Kidney (tissue), 14 donors: ENCODE data around the gene GLUD2. TPM values are rescaled to one million over a fixed set of nuclear protein-coding genes. Genes with fewer than 3 reads are reported as not detected.

Experiments
- DNase-seq, 5 donors: peaks; one replicate each; pipeline ENCODE4 v3.0.0-alpha.2; 2013 to 2020
- FAIRE-seq: peaks from 2 replicates; lab custom pipeline; 2012; peaks lifted over from hg19 to GRCh38; lab: Jason Lieb, UNC
- H3K27ac ChIP-seq, 2 donors: one replicate each; pipeline ENCODE4 v1.7.0; 2013; ENCODE audit warnings: low read depth in 2 of 2, low read length in 2 of 2, inconsistent platforms in 1 of 2
- H3K27me3 ChIP-seq: one replicate; pipeline ENCODE4 v1.7.1; 2013; ENCODE audit warnings: low read length, inconsistent platforms; ENCODE audit not compliant: control insufficient read depth, insufficient read depth
- H3K36me3 ChIP-seq, 3 donors: one replicate each; pipeline versions ENCODE4 v1.7.0 to v1.7.1; 2013; ENCODE audit warnings: low read length in 3 of 3, control low read depth in 1 of 3, inconsistent platforms in 1 of 3; ENCODE audit not compliant: insufficient read depth in 3 of 3, control insufficient read depth in 2 of 3
- H3K4me1 ChIP-seq, 3 donors: one replicate each; pipeline versions ENCODE4 v1.7.0 to v1.7.1; 2013; ENCODE audit warnings: low read length in 3 of 3, inconsistent platforms in 1 of 3, low read depth in 1 of 3; ENCODE audit not compliant: control insufficient read depth in 2 of 3, insufficient read depth in 2 of 3
- H3K4me3 ChIP-seq, 3 donors: one replicate each; pipeline versions ENCODE4 v1.7.0 to v1.8.1; 2013; ENCODE audit warnings: low read length in 3 of 3, control low read depth in 1 of 3, inconsistent platforms in 1 of 3
- H3K9ac ChIP-seq, 3 donors: one replicate each; pipeline versions ENCODE4 v1.7.0 to v1.7.1; 2013; ENCODE audit warnings: low read length in 3 of 3, control low read depth in 1 of 3, inconsistent platforms in 1 of 3
- H3K9me3 ChIP-seq, 3 donors: one replicate each; pipeline versions ENCODE4 v1.7.0 to v1.7.1; 2013; ENCODE audit warnings: low read length in 3 of 3, control low read depth in 1 of 3, inconsistent platforms in 1 of 3; ENCODE audit not compliant: control insufficient read depth in 2 of 3, insufficient read depth in 1 of 3
- intact Hi-C: fragments of 100-400 bp; cut with DNase I; formaldehyde crosslinking; loops from one replicate; pipeline ENCODE4 v1.11.1; 2022
- polyA plus RNA-seq: library from polyadenylated mRNA; stranded (reverse); fragments of 350-450 nt; fragmentation: Illumina TruSeq; extraction: RNeasy Lipid Tissue Mini Kit (QIAGEN cat#74804); gene quantifications from one replicate; pipeline ENCODE4 v1.2.3, GENCODE V29; 2014; ENCODE audit warnings: low read depth, low replicate concordance; ENCODE audit not compliant: insufficient read depth
- total RNA-seq: library from RNA; stranded (reverse); fragmentation: NEBNext Ultra II Directional; extraction: Animal tissue kit (Norgen Biotek cat#: 25700); gene quantifications from one replicate; pipeline ENCODE4 v1.2.1, GENCODE V29; 2021
- TF ChIP-seq, protein P1 (sequence below): IDR thresholded peaks from 3 replicates; pipeline ENCODE4 v1.5.1; 2012; ENCODE audit warnings: mild to moderate bottlenecking, moderate library complexity, borderline replicate concordance; ENCODE audit not compliant: insufficient read depth; ENCODE audit errors: extremely low read depth
- donor health status: control.
- donor health status: control.
- donor health status: control.
- donor health status: control.
- donor health status: control.
- donor health status: DM: yes; HTN: yes; CAD: no.
- donor health status: Normal renal cell carcinoma (clear cell type).

The GLUD2 gene
- total and polyA plus RNA-seq, 2 donors from 2014 or later, result 2.6 to 3.2 TPM

DNA sequence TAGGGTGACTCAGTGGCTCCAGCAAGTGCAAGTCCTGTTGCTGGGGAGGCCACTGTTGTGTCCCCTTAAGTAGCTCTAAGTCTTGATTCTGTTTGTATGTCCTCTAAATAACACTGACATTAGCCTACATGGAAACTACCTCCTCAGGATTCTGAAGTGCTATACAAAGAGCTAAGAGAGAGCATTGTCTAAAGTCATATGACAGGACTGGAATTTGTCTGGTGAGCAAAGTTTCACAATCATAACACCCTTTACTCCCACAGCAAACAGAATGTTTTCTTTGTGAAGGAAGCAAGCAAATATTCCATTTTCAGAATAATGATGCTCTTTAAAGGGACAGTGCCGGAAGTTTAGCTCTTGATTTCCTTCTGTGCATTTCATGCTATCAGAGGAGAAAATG lies 38.5 kb upstream of the GLUD2 start:
- Histone ChIP-seq H3K9me3 (no peaks in the 10 kb centered on the region), H3K9ac (no peak overlapping the region), H3K27me3 (no peaks in the 10 kb centered on the region), H3K4me3 (no peak overlapping the region), H3K27ac (no peak overlapping the region), H3K4me1 (no peaks in the 10 kb centered on the region), H3K36me3 (no peaks in the 10 kb centered on the region)
- TF ChIP-seq, protein P1, sequence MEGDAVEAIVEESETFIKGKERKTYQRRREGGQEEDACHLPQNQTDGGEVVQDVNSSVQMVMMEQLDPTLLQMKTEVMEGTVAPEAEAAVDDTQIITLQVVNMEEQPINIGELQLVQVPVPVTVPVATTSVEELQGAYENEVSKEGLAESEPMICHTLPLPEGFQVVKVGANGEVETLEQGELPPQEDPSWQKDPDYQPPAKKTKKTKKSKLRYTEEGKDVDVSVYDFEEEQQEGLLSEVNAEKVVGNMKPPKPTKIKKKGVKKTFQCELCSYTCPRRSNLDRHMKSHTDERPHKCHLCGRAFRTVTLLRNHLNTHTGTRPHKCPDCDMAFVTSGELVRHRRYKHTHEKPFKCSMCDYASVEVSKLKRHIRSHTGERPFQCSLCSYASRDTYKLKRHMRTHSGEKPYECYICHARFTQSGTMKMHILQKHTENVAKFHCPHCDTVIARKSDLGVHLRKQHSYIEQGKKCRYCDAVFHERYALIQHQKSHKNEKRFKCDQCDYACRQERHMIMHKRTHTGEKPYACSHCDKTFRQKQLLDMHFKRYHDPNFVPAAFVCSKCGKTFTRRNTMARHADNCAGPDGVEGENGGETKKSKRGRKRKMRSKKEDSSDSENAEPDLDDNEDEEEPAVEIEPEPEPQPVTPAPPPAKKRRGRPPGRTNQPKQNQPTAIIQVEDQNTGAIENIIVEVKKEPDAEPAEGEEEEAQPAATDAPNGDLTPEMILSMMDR, result no peak
- no peak for DNase-seq
- no peak for FAIRE-seq
- intact Hi-C loops, result no loop called here

DNA sequence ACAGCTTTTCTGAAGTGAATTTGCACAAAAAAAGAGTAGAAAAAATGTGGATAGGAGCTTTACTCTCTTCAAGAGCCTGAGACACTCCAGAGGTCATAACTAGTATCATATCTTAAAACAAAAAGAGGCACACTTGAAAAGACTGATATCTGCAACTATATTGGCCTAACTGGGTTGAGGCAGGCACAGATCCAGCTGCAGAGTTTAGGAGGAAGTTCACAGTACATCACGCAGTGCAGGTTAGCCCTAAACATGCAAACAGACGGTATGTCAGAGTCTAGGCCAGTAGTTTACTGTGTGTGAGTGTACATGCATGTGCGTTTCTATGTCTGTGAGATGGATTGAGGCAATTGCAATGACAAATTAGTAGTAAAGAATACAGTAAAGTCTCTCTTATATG lies 37.6 kb upstream of the GLUD2 start:
- Histone ChIP-seq H3K9ac (no peak overlapping the region), H3K27me3 (no peaks in the 10 kb centered on the region), H3K4me3 (no peak overlapping the region), H3K9me3 (no peaks in the 10 kb centered on the region), H3K27ac (no peak overlapping the region), H3K36me3 (no peaks in the 10 kb centered on the region), H3K4me1 (no peaks in the 10 kb centered on the region)
- TF ChIP-seq, protein P1, result no peak
- FAIRE-seq (no peak), DNase-seq (no peak)
- intact Hi-C loops, result no loop called here

DNA sequence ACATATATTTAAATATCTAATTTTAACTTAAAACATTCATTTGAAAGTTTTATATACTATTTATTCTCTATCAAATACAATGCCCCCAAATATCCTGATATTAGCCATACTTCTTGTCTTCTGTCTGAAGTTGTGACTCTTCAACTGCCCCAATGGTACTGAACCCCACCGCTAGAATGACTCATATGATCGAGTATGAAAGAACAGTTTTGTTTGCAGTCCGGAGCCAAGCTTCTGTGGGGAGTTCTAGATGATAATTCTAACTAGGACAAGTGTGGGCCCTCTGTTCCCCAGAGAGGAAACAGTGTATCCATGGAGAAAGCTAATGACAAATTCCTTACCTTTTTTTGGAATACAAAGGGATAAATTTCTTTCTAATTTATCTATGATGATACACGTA lies 37.2 kb upstream of the GLUD2 start:
- Histone ChIP-seq H3K4me1 (no peaks in the 10 kb centered on the region), H3K27ac (no peak overlapping the region), H3K27me3 (no peaks in the 10 kb centered on the region), H3K9ac (no peak overlapping the region), H3K9me3 (no peaks in the 10 kb centered on the region), H3K36me3 (no peaks in the 10 kb centered on the region), H3K4me3 (no peak overlapping the region)
- TF ChIP-seq, protein P1, result no peak
- DNase-seq (no peak), FAIRE-seq (no peak)
- intact Hi-C loops, result no loop called here

DNA sequence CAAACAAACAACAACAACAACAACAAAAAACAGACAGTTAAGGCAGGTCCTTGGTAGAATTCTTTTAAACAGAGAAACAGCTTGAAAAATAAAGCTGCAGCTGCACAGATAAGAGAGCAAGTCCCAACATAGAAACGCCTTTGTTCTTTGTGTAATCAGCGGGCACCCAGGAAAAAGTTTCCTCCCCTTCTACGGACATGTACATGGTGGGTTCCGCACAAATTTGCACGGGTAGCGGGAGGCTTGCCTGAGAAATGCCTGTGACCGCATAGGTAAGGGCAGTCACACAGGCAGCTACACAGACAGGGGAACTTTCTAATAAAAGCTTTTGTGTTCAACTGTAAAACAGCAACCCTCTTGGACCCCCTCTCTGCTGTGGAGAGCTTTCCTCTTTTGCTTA lies 36.2 kb upstream of the GLUD2 start:
- H3K27me3 ChIP-seq, result no peaks in the 10 kb centered on the region
- no peaks in the 10 kb centered on the region for H3K9me3 ChIP-seq
- intact Hi-C loops, result no loop called here
- no peaks in the 10 kb centered on the region for H3K36me3 ChIP-seq
- DNase-seq, result no peak
- H3K4me3 ChIP-seq, result no peak overlapping the region
- no peak overlapping the region for H3K9ac ChIP-seq
- H3K27ac ChIP-seq, result no peak overlapping the region
- FAIRE-seq, result no peak
- no peaks in the 10 kb centered on the region for H3K4me1 ChIP-seq
- TF ChIP-seq, protein P1, result no peak
